NCI-H2081 (cell line): ENCODE data around the gene BAK1.
"Not testable (repeated sequence)": the region's sequence is repeated elsewhere in the genome, so short reads cannot be mapped to it uniquely, and the experiment has no call there.

Experiments
- DNase-seq, 2 experiments: peaks; one replicate each; lab custom pipeline; 2025; lab: John Stamatoyannopoulos, UW

Gene BAK1

GRCh38 chr6:33552252-33552651, 27.8 kb downstream of the BAK1 start:
- DNase-seq, result no peak

DNA sequence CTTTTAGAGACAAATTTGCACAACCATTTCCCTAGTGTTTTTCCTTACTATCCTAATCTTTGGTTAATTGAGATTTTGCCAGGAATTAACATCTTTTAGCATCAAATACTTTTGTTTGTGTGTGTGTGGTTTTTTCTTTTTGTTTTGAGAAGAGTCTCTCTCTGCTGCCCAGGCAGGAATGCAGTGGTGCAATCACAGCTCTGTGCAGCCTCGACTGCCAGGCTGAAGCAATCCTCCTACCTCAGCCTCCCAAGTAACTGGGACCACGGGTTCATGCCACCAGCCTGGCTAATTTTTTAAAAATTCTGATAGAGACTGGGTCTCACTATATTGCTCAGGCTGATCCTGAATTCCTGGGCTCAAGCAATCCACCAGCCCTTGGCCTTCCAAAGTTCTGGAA, 28.5 kb downstream of the BAK1 start:
- no peak for DNase-seq

DNA sequence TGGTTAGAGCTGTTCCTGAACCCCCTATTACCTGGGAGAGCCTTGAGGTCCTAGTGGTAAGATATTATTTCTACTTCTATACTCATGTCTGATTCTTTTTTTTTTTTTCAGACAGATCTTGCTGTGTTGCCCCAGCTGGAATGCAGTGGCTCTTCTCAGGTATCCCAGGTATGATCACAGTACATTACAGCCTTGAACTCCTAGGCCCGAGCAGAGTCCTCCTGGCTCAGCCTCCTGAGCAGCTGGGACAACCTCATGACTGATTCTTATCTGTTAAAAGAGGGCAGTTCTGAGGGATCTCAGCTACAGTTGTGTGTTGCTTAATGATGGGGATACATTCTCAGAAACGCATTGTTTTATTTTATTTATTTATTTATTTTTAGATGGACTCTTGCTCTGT, 30.2 kb downstream of the BAK1 start:
- no peak for DNase-seq

DNA sequence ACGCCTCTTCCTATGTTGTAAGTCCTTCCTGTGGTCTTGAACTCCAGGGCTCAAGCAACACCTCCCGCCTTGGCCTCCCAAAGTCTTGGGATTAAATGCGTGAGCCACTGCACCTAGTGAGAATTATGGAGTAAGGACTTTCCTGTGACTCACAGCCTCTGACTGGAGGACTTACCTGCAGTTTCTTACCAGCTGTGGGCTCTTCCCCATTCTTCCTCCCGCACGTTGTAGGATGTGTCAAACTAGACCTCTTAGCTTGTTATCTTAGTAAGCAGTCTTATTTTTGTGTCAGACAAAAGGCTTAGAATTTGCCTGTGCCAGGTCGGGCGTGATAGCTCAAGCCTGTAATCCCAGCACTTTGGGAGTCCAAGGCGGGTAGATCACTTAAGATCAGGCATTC, 30.9 kb downstream of the BAK1 start:
- DNase-seq, result no peak

GRCh38 chr6:33547499-33547898, 32.6 kb downstream of the BAK1 start:
- DNase-seq, result no peak

DNA sequence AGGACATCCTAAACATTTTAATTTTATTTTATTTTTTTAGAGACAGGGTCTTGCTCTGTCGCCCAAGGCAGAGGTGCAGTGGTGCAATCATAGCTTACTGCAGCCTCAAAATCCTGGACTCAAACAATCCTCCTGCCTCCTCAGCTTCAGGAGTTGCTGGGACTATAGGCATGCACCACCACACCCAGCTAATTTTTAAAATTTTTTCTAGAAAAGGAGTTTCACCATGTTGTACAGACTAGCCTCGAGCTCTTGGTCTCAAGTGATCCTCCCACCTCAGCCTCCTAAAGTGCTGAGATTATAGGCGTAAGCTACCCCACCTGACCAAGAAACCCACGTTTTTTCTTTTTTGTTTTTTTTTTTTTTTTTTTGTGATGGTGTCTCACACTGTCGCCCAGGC, 33.3 kb downstream of the BAK1 start:
- DNase-seq, result no peak

DNA sequence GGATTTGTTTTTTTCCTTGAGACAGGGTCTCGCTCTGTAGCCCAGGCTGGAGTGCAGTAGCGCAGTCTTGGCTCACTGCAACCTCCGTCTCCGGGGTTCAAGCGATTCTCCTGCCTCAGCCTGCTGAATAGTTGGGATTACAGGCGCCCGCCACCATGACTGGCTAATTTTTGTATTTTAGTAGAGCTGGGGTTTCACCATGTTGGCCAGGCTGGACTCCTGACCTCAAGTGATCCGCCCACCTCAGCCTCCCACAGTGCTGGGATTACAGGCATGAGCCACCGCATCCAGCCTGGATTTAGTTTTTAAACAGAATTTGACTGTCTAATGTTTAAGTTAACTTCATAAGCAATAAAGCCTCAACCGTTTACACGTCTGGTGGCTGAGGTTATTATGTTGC, 34.8 kb downstream of the BAK1 start:
- DNase-seq, result not testable (repeated sequence)

GRCh38 chr6:33543116-33543515, 37.0 kb downstream of the BAK1 start:
- DNase-seq, result no peak

GRCh38 chr6:33540768-33541167, 39.3 kb downstream of the BAK1 start:
- no peak for DNase-seq

- DNase-seq, result no peak
Measured at GRCh38 chr6:33534702-33535101, 45.4 kb downstream of the BAK1 start.

DNA sequence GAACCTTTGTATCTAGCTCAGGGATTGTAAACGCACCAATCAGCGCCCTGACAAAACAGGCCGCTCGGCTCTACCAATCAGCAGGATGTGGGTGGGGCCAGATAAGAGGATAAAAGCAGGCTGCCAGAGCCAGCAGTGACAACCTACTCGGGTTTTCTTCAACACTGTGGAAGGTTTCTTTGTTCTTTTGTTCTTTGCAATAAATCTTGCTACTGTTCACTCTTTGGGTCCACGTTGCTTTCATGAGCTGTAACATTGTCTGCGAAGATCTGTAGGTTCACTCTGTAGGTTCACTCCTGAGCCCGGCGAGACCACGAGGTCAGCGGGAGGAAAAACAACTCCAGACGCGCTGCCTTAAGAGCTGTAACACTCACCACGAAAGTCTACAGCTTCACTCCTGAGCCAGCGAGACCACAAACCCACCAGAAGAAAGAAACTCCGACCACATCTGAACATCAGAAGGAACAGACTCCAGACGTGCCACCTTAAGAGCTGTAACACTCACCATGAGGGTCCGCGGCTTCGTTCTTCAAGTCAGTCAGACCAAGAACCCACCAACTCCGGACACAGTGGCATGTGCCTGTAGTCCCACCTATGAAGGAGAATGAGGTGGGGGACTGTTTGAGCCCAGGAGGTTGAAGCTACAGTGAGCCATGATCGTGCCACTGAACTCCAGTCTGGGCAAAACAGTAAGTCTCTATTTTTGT, 46.8 kb downstream of the BAK1 start:
- DNase-seq, result not testable (repeated sequence)

- not testable (repeated sequence) for DNase-seq
Measured at GRCh38 chr6:33532431-33532830, 47.6 kb downstream of the BAK1 start.

GRCh38 chr6:33530617-33531016, 49.5 kb downstream of the BAK1 start:
- DNase-seq, result not testable (repeated sequence)
